Stimulated activated CD4-positive, alpha-beta T cell treated with anti-CD3 and anti-CD28 coated beads, Interleukin-4, amount 100 ng/mL, for 4 hours (primary cell): Measurements from ENCODE around the gene TPO.
"Not testable (repeated sequence)": the region's sequence is repeated elsewhere in the genome, so short reads cannot be mapped to it uniquely, and the experiment has no call there.

Experiments used
- DNase-seq, 2 experiments: peaks; one replicate each; pipeline ENCODE4 v3.0.0-alpha.2; 2020

TPO gene

DNA sequence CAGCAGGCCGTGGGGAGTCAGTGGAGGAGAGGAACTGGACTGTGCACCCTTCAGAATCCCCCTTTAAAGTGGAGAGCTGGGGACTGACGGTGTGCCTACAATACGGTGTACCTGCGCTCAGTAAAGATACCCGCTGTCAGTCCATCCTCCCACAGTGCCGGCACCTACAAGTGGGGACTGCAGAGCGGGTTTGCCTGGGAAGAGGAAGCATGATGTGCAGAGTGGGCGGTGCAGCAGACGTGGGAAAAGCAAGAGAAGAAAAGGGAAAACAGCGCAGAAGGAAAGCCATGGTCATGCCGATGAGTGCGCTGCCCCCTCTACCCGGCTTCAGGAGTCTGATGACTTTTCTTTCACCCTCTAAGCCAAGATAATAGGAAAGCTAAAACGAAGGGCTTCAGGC, 148.0 kb downstream of the TPO start:
- no peak for DNase-seq

DNA sequence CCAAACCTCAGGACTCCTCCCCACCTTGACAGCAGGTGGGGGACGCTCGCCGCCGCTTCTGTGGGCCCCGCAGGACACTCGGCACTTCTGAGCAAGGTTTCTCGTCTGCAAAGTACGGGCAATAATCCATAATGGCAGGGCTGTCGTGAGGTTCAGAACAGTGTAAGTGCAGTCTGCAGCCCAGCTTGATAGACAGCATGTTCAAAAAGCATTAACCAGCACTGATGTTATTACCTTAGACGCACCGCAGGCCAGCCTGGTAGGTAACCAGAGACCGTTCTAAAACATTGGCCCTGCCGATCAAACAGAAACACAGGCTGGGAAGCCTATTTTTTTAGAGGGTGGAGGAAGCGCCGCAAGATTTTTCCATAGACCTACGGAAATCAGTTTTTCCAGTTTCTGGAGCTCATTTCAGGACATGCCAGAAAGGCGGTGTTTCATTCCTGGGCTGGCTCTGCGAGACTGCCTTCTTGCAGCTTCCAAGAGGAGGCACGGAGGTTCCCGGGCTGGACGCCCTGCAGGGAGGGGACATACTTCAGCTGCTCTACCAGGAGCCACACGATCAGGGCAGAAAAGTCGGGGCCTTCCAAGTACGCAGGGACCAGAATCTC, 148.7 kb downstream of the TPO start:
- no peak for DNase-seq

DNA sequence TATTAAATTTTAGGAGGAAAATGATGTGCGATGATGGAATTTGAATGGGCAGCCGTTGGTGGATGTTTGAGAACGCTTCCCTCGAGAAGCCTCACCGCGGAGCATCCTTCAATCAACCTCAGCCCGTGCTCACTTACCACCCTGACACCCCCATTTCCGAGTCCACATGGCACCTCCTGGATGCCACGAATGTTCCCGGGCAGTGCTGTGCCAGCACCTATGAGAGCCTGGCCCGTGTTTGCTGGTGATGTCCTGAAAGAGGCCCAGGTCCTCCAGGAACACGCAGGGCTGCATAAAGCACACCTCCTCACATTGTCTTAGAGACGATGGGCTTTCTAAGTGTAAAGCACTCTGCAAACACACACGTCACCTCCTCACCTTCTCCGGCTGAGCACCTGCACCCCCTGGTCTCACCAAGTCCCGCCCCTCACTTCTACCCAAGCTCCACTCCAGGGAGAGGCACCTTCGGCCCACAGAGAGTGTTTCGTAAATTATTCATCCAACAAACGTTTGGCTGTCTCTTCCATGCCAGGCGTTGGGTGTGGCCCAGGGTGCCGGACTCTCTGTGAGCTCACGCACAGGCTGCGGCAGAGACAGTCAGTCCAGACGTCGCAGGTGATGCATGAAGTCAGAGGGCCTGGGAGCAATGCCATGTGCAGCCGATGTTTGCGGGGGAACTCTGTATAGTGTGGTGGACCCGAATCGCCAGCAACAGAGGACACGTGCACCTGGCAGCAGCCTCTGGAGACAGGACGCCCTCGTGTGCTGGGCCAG, 150.0 kb downstream of the TPO start:
- no peak for DNase-seq

DNA sequence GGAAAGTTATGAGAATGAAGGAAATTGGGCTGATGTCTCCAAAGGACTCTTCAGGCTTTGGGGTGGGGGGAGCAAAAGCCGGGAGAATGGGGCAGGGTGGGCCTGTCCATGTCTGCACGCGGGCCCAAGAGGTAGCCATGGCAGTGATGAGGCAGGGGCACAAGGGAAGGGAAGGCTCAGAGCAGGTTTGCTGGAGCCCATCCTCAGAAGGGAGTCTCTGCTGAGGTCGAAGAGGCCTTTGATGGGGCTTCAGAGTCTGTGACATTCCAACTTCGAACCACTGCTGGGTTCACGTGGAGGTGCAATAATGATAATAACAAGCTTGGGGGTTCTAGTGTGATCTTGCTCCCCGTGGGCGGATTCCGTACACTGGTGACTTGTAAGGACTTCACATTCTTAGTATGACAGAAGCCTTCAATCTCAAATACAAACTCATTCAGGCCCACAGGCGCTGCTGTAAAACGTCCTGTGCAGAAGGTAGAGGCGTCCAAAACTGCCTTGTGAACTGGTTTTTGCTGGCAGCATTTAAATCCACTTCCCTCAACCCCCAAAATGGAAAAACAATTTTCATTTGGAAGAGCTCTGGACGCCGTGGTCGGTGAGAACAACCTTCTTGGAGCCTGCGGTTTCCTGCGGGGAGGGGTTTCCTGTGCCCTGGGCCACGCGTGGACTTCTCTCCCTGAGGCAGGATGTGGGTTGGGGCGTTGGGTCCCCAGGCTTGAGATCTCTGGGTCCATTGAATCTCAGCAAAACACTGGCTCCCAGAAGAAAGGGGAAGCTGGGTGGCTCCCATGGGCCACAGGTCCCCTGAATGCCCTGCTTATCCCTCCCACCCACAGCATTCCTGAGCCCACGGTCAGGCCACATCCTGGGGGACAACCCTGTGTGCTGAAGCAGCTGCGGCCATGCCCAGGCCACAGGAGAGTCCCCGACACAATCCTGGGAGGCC, 151.0 kb downstream of the TPO start:
- DNase-seq, result no peak

DNA sequence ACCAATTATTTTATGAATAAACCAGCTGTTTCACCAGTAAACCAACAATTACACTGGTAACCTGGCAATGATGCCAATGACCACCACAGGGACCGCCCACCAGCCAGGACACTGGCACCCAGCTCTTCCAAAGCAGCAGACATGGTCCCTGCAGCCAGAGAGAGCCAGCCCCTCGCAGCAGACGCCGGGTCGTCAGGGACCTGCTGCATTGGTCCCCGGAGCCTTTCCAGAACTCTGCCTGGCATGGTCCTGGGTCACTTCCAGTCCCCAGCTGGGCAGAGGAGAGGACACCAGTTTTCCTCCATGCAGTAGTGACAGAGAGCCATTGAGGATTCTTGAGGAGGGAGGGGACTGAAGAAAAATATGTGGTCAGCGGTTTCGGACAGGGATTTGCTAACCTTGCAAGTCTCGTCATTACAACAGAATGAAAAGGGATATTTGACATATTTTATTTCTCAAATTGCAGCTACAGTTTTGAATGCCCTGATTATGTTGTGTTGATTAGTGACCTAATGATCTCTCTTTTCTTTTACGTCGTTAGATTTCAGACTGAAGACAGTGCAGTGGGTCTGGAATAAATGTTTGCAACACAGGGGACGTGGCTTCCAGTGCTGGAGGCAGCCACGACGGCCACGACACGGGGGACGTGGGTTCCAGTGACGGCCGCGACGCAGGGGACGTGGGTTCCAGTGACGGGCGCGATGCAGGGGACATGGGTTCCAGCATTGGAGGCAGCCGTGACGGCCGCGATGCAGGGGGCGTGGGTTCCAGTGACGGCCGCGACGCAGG, 154.5 kb downstream of the TPO start:
- no peak for DNase-seq

DNA sequence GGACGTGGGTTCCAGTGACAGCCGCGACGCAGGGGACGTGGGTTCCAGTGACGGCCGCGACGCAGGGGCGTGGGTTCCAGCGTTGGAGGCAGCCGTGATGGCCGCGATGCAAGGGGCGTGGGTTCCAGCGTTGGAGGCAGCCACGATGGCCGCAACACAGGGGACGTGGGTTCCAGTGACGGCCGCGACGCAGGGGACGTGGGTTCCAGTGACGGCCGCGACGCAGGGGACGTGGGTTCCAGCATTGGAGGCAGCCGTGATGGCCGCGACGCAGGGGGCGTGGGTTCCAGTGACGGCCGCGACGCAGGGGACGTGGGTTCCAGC, 155.0 kb downstream of the TPO start:
- not testable (repeated sequence) for DNase-seq

DNA sequence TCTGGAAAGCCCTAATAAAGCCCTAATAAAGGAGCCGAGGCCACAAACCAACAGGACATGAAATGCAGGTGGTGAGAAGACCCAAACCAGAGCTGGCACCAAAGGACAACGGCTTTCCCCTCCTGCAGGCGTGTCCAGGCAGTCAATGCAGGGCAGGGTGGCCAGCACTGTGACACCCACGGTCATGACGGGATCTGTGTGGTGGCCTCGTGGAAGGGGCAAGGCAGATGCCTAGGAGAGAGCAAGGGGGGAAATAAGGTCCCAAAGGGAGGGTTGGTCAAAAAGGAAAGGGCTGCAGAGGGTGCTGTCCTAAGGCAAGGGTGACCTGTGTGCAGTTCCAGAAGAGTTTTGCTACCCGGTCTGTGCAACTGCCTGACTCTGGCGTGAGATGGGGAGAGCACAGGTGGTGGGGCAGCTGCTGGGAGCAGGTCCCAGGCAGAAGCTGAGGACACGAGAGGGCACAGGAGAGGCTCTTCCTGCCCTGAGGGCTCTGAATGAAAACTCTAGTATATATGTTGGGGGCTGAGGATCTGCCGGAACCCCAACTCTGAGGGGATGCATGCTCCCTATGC, 156.7 kb downstream of the TPO start:
- DNase-seq, result no peak

DNA sequence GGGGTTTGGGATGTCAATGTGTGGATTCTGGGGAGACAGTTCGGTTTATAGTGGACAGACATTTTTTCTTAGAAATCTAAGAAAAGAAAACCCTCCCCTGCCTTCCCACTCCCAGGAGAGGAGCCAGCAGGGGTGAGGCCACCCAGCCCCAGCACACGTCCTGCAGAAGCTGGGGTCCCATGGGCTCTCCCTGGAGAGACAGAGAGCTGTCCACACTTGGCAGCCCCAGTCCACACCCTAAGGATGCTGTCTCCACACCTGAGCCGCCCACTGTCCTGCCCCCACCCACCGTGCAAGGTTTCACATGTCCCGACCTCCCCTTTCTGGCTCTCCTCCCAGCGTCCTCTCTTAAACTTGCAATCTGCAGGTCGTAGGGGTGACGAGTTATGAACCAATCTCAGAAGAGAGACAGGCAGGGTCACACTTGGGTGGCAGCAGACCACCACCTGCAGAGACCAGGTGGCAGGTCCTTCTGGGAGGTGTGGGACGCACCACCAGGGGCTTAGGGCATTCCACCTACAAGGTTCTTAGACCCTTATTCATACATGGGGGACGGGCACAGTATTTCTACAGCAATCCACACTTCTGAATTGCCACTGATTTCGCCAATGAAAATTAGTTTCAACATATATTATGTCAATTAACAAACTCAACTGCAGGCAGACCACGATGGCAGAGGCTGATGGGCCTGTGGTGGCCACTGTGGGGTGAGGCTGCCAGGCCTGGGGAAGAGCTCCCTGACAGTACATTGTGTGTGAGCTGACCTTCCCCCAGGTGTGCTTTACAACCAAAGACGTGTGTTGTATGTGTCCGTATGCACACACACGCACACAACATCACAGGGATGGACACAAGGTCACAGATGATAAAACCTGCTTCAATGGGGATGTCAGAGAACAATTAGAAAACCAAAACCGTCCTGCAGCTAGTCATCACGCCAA, 158.5 kb downstream of the TPO start:
- no peak for DNase-seq

DNA sequence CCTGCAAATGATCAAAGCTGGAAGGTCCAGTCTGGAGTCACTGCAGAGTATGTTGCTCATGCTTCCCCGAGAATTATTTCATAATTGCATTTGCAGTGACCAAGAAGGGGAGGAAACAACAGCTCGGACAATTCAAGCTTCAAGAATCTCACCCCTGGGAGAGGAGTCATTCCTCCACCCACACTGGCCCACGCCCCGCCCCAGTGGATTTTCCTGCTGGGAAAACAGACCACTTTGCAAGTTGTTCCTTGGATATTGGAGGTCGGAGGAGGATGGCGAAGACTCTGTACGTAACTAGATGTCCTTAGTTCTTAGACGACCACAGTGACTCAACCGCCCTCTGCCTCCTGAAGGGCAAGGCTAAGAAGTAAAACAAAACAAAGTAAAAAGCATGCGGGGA, 159.4 kb downstream of the TPO start:
- DNase-seq, result no peak

DNA sequence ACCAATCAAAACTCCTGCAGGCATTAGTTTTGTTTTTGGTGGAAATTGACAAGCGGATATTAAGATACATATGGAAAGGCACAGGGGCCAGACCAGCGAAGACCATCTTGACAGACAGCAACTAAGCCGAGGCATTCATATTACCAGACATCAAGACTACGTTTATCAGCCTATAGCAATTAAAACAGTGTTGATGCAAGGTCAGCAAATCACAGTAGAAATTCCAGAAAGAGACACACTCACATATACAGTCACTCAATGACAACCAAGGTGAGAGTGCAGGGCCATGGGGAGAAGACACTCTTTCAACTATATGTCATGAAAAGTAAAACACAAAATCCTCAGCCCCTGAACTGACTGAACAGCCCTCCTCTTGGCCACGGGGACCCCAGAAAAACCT, 164.6 kb downstream of the TPO start:
- no peak for DNase-seq

DNA sequence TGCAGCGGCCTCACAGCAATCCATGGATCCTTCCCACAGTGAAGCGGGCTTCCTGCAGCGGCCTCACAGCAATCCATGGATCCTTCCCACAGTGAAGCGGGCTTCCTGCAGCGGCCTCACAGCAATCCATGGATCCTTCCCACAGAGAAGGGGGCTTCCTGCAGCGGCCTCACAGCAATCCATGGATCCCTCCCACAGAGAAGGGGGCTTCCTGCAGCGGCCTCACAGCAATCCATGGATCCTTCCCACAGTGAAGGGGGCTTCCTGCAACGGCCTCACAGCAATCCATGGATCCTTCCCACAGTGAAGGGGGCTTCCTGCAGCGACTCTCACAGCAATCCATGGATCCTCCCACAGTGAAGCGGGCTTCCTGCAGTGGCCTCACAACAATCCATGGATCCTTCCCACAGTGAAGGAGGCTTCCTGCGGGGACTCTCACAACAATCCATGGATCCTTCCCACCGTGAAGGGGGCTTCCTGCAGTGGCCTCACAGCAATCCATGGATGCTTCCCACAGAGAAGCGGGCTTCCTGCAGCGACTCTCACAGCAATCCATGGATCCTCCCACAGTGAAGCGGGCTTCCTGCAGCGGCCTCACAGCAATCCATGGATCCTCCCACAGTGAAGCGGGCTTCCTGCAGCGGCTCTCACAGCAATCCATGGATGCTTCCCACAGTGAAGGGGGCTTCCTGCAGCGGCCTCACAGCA, 168.1 kb downstream of the TPO start:
- DNase-seq, result not testable (repeated sequence)

DNA sequence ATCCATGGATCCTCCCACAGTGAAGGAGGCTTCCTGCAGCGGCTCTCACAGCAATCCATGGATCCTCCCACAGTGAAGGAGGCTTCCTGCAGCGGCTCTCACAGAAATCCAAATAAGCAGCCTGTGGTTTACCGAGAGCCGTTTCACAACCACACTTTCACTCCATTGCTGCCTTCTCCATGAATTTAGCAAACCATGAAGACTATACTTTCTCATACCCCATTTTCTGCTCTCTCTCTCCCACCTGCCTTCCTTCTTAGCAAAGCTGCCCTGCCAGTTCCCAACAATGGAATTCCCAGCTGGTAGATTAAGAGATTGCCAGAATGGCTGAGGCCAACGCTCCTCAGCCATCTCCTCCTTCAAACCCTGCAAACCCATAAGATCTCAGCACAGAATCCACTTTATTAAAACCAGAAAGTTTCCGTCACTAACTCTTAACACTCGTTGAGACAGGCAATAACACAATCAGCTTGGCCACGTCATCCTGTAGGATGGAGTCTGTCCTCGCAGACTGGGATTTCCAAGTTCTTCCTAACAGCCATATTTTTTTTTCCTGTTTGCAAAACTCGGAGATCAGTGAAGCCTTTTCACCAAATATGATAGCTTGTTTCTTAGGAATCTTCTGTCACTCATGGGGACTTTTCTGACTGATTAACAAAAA, 168.8 kb downstream of the TPO start:
- no peak for DNase-seq

DNA sequence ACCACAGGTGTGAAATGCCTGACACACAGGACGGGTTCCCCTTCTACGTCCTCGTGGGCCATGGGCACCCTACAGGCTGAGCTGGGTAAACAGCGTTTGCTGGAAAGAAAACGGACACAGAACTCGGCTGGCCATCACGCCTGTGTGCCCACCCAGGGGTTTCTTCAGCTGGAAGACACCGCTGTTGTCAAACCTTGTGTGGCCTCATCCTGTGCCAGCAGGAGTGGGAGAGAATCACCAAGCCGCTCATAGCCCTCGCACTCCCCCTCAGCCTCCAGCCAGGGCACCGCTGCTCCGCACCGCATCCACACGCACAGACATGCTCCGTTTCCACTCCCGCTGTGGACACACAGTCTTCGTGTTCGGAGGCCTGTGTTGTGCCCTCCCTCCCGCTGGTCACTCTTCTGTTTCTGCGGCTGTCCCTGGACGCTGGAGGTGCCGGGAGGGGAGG, 169.7 kb downstream of the TPO start:
- DNase-seq, result no peak

DNA sequence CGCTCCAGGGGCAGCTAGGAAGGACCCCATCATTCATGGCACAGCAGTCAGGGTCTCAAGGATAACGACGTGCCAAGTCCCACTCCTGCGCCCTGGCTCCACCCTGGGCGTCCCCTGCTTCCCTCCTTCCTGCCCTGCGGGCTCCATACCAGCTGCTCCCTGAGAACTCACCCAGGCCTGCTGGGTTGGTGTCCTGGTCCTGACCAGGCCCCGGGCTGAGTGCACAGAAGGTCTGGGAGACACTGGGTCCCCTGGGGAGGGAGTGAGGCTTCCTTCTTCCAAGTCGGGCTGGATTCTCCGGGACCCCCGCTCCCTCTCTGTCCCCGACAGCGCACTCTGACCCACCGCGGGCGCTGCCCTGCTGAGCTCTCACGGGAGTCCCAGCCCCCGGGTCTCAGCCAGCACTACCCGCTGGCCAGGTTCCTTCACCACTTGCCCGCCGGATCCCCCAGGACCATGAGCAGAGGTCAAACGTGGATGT, 170.8 kb downstream of the TPO start:
- no peak for DNase-seq

DNA sequence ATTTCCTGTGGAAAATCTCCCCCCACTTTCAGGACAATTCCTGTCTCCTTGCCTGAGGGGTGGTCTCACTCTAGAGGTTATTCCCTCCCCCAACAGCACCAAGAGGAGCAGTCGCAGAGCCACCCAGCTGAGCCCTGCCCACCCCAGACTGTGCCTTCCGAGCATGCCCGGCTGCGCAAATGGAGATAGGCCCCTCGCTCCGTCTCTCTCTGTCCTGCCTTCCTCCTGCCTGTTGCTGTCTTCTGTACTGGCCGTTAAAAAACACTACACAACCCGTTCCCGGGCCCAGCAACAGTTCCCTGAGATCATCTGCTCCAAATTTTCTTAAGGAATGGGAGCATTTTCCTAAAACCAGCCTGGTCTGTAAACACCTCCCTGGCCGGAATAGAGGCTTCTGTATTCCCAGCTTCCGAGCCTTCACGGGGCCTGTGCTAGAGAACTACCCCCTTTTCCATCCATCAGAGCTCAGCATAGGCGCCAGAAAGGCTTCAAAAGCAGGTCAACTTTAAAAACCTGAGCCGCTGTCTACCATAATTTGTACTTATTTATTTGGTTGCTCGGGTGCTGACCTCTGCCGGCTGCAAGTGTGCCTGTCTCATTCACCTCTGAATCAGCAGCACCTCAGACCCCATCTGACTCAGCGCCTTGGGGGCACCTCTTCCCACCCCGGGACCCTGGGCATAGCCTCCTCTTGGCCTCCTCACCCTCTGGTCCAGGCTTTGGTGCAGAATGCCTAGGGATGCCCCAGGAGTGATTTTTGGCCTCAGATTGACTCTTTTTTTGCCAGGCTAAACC, 171.6 kb downstream of the TPO start:
- no peak for DNase-seq

DNA sequence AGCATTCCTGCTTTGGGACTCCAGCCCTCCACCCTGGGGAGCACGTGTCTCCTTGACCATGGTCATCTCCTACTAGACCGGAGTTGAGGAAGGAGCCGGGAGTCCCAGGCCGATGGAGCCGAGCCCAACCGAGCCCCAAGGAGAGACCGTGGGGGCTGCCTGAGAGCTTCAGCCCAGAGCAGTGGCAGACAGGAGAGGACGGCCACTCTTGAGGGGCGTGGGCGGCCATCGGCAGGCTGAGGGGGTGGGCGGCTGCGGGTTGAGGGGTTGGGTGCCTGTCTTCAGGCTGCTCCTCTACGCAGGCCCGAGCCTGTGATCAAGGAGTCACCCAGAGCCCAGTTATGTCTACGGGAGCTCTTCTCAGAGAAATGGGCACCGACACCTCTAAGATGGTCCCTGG, 172.4 kb downstream of the TPO start:
- DNase-seq, result no peak

DNA sequence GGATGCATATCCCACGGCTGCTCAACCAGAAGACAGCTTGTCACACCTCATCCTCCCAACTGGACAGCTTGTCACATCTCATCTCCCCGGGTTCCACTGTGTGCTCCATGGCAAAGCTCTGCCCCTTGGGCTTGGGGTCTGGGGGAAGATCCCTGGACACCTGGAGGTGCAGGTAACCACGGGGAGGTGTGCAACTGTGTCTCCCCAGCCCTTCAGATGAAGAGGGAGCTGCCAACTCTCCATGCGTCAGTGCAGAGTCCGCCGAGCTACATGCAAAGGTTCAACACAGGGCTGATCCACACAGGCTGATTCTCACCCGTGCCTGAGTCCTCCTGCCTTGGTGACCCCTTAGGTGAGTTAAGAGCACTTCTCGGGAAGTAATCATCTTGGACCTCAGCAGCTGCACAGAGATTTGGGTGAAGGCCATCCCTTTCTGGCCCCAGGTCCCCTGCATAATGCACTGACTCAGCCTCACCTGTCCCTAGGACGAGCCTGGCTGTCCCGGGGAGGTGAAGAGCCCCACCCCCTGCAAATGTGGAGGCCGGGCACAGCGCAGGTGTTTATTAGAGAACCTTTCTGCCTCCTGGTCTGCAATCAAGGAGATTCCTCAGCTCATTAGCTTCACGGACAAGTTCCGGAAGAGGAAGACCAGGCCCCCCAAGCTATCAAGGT, 173.1 kb downstream of the TPO start:
- DNase-seq, result no peak
